ENCODE data around the gene EPGN. TPM values are rescaled to one million over a fixed set of nuclear protein-coding genes. Genes with fewer than 3 reads are reported as not detected.

Gene EPGN
- polyA plus RNA-seq (2013, experiment 1 of 2; ENCODE audit: insufficient read length), result not detected
- 0.31 TPM for polyA plus RNA-seq (2013, experiment 2 of 2; ENCODE audit: insufficient read length)

- DNase-seq, result peak; percentile 30
Observed at GRCh38 chr4:74308215-74308614, at the start of gene EPGN. TSS of gene EPGN (plus strand) at chr4:74308470. CDS start at chr4:74308534, 64 bp downstream.

- peak; percentile 22 for DNase-seq
Observed at GRCh38 chr4:74258963-74259362, 49.3 kb upstream of the EPGN start.

- no peak for DNase-seq
Observed at GRCh38 chr4:74260036-74260435, 48.2 kb upstream of the EPGN start.

- DNase-seq, result no peak
Observed at GRCh38 chr4:74262522-74262921, 45.7 kb upstream of the EPGN start.

GRCh38 chr4:74263551-74263950 lies 44.7 kb upstream of the EPGN start:
- no peak for DNase-seq

- no peak for DNase-seq
Observed at GRCh38 chr4:74266081-74266480, 42.2 kb upstream of the EPGN start.

- DNase-seq, result peak; percentile 66
Observed at GRCh38 chr4:74267998-74268606, 40.2 kb upstream of the EPGN start.

GRCh38 chr4:74268643-74269042 lies 39.6 kb upstream of the EPGN start:
- DNase-seq, result no peak

GRCh38 chr4:74278490-74278889 lies 29.8 kb upstream of the EPGN start:
- DNase-seq, result no peak

- no peak for DNase-seq
Observed at GRCh38 chr4:74279716-74280115, 28.6 kb upstream of the EPGN start.

- DNase-seq, result no peak
Observed at GRCh38 chr4:74282926-74283325, 25.3 kb upstream of the EPGN start.

GRCh38 chr4:74283614-74284013 lies 24.7 kb upstream of the EPGN start:
- DNase-seq, result peak; percentile 23

GRCh38 chr4:74284053-74284452 lies 24.2 kb upstream of the EPGN start:
- peak; percentile 57 for DNase-seq

GRCh38 chr4:74287164-74287563 lies 21.1 kb upstream of the EPGN start:
- DNase-seq, result no peak

GRCh38 chr4:74287791-74288190 lies 20.5 kb upstream of the EPGN start:
- no peak for DNase-seq

- DNase-seq, result no peak
Observed at GRCh38 chr4:74291471-74291870, 16.8 kb upstream of the EPGN start.

GRCh38 chr4:74292111-74292870 lies 16.0 kb upstream of the EPGN start:
- no peak for DNase-seq

- no peak for DNase-seq
Observed at GRCh38 chr4:74293558-74293957, 14.7 kb upstream of the EPGN start.

GRCh38 chr4:74294681-74295080 lies 13.6 kb upstream of the EPGN start:
- DNase-seq, result no peak

- DNase-seq, result no peak
Observed at GRCh38 chr4:74297539-74297938, 10.7 kb upstream of the EPGN start.

- no peak for DNase-seq
Observed at GRCh38 chr4:74304095-74304625, 4.1 kb upstream of the EPGN start.

- DNase-seq, result no peak
Observed at GRCh38 chr4:74305000-74305399, 3.3 kb upstream of the EPGN start.

GRCh38 chr4:74307170-74307569 lies 1.1 kb upstream of the EPGN start:
- no peak for DNase-seq

- DNase-seq, result no peak
Observed at GRCh38 chr4:74309223-74309622, 953 bp downstream of the EPGN start.
